Fibroblast of the aortic adventitia (primary cell): ENCODE results near the gene CENPM. TPM values are rescaled to one million over a fixed set of nuclear protein-coding genes. Genes with fewer than 3 reads are reported as not detected.

ENCODE experiments used
- DNase-seq: peaks from one replicate; pipeline ENCODE4 v3.0.0-alpha.2; 2010; ENCODE audit warnings: low read depth
- H3K4me3 ChIP-seq: 2 replicates; pipeline ENCODE4 v1.5.1; 2011; ENCODE audit warnings: low read depth, mild to moderate bottlenecking, control low read depth, low read length, moderate library complexity
- small RNA-seq: library from RNA; depleted of rRNA; stranded (forward); fragments of <200 nt; gene quantifications from one replicate; pipeline ENCODE3, GENCODE V24; 2012
- total RNA-seq: library from RNA; depleted of rRNA; stranded (reverse); fragments of >200 nt; gene quantifications from 2 replicates; pipeline ENCODE4 v1.2.3, GENCODE V29; 2012; ENCODE audit warnings: low replicate concordance
- TF ChIP-seq, protein P1 (sequence below): IDR thresholded peaks from 2 replicates; pipeline ENCODE4 v1.5.1; 2011; ENCODE audit warnings: mild to moderate bottlenecking, low read length, control low read depth, inconsistent platforms; ENCODE audit not compliant: insufficient read depth

Gene CENPM
- total RNA-seq, 1 donor: 16.9 TPM

DNA sequence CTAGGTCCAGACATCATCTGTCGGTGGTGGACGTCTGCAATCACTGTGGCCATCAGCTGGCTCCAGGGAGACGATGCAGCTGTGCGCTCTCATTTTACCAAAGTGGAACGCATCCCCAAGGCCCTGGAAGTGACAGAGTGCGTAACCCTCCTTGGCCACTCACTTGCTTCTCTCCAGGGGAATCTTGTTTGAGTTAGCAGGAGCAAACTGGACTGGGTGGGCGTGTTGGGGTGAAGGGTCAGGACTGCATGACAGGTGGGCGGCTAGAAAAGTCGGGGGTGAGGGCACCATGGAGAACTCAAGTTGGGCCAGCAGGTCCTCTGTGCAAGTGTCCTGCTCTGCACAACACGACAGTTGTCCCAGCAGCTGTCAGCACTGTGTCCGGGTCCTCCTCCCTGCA lies 48.3 kb downstream of the CENPM start:
- DNase-seq: no peak
- no peak overlapping the region for H3K4me3 ChIP-seq
- TF ChIP-seq, protein P1, sequence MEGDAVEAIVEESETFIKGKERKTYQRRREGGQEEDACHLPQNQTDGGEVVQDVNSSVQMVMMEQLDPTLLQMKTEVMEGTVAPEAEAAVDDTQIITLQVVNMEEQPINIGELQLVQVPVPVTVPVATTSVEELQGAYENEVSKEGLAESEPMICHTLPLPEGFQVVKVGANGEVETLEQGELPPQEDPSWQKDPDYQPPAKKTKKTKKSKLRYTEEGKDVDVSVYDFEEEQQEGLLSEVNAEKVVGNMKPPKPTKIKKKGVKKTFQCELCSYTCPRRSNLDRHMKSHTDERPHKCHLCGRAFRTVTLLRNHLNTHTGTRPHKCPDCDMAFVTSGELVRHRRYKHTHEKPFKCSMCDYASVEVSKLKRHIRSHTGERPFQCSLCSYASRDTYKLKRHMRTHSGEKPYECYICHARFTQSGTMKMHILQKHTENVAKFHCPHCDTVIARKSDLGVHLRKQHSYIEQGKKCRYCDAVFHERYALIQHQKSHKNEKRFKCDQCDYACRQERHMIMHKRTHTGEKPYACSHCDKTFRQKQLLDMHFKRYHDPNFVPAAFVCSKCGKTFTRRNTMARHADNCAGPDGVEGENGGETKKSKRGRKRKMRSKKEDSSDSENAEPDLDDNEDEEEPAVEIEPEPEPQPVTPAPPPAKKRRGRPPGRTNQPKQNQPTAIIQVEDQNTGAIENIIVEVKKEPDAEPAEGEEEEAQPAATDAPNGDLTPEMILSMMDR: no peak

DNA sequence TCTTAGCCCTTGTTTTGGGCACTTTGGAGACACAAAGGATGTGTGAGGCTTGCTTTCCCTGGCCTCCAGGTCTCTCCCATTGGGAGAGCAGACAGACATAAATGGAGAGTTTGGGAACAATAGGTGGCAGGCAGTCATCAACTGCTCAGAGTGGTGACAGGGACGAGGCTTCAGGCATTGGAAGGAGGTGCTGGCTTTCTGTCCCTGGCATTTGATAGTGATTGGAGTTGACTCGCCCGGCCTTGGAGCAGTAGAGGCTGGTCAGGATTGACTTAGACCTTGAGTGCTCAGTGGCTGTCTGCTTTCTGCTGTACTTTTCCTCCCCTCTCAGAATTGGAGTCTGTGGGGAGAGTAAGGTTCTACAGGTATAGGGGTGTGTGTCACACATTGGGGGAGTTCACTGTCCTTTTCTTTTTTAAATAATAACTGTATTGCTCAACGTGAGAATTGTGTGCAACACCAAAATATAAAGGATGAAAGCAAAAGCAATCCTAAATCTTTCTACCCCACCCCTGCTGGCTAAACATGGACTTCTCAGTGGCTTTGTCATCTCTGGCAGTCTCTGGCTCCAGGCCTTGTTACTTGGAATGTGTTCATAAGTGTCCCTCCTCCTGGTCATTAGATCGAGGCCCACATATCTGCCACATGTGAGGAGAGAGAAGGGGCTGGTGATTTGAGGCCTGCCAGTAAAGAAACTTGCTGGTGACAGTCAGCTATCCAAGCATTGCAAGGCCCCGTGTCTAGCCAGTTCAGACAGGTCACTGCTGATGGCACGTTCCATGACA lies 53.2 kb downstream of the CENPM start:
- no peak overlapping the region for H3K4me3 ChIP-seq
- TF ChIP-seq, protein P1: no peak
- no peak for DNase-seq

DNA sequence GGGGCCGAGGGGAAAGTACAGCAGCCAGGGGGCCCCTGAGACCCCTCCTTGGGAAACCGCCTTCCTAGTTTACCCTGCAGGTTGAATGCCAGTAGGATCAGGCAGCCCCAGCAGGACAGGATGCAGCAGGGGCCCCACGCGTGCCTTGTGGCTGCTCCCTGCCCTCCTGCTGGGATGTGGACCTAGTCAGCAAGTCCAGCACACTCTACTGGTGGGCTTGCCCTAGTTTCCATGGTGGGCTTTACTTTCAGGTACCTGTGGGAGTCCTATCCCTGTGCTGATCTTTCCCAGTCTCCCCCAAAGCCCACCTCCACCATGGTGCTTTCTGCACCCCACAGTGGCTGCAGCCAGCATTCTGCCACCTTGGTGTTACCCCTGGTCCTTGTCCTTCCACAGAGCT lies 54.2 kb downstream of the CENPM start:
- no peak overlapping the region for H3K4me3 ChIP-seq
- TF ChIP-seq, protein P1: no peak
- DNase-seq: no peak

DNA sequence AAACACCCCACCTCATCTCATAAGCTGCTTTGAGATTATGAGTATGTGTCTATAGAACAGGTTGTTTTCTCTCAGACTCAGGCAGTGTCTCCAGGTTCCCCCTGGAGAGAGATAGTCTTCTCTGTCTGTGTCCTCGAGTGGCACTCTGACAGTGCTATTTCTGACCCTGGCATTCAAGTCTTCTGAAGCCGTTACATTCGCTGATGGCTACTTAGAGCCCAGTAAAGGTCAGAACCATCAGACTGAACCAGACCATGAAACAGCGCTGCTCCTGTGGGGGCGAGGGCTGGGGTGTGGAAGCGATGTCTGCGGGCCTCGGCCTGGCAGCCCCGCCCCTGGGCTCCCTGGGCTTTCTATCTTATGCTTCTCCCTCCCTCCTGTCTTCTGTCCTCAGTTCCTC lies 55.5 kb downstream of the CENPM start:
- no peak overlapping the region for H3K4me3 ChIP-seq
- DNase-seq: no peak
- TF ChIP-seq, protein P1: no peak

Small RNA genes lying within 50 kb of the gene (small RNA-seq; reads per million reads assigned to genes)
- 2.0 reads per million, percentile 67 among the genes with 10 or more reads in this experiment for gene MIR33A

Other genes with a start within 250 kb of the CENPM start
- gene MEI1, start 247.6 kb downstream of the CENPM start, total RNA-seq: 0.27 TPM in 1 of 2 replicates, not detected in the other
- 5.7 and 8.1 TPM in 2 replicates for gene CCDC134, start 146.5 kb downstream of the CENPM start, total RNA-seq
- 52.8 and 112 TPM in 2 replicates for gene SREBF2, start 114.0 kb downstream of the CENPM start, total RNA-seq
- gene SHISA8, start 32.1 kb downstream of the CENPM start, total RNA-seq: not detected in 2 replicates
- 0.08 and 0.18 TPM in 2 replicates for gene TNFRSF13C, start 20.3 kb downstream of the CENPM start, total RNA-seq
- 0.65 TPM in 1 of 2 replicates, not detected in the other for gene SEPTIN3, start 22.3 kb upstream of the CENPM start, total RNA-seq
- 0.18 and 1.6 TPM in 2 replicates for gene WBP2NL, start 51.6 kb upstream of the CENPM start, total RNA-seq
- 14.8 and 39.5 TPM in 2 replicates for gene NAGA, start 123.7 kb upstream of the CENPM start, total RNA-seq
- gene PHETA2, start 127.1 kb upstream of the CENPM start, total RNA-seq: 18.1 and 29.8 TPM in 2 replicates
- 8.0 and 10.2 TPM in 2 replicates for gene SMDT1, start 132.5 kb upstream of the CENPM start, total RNA-seq
- 51.2 and 66.8 TPM in 2 replicates for gene NDUFA6, start 143.6 kb upstream of the CENPM start, total RNA-seq
- not detected in 2 replicates for gene CYP2D6, start 183.7 kb upstream of the CENPM start, total RNA-seq